GM12864 (cell line): ENCODE measurements around the gene ZNF90.
"Not testable (repeated sequence)": the region's sequence is repeated elsewhere in the genome, so short reads cannot be mapped to it uniquely, and the experiment has no call there.

Experiments
- DNase-seq: peaks from one replicate; pipeline ENCODE4 v3.0.0-alpha.2; 2011; ENCODE audit warnings: low read depth
- H3K4me3 ChIP-seq: 2 replicates; pipeline ENCODE4 v1.5.1; 2011; ENCODE audit warnings: mild to moderate bottlenecking, low read depth, low read length, control low read depth
- TF ChIP-seq, protein P1 (sequence below): IDR thresholded peaks from 2 replicates; pipeline ENCODE4 v1.5.1; 2011; ENCODE audit warnings: low read depth, mild to moderate bottlenecking, moderate library complexity, low read length, control low read depth, inconsistent platforms; ENCODE audit errors: missing control alignments

The ZNF90 gene

DNA sequence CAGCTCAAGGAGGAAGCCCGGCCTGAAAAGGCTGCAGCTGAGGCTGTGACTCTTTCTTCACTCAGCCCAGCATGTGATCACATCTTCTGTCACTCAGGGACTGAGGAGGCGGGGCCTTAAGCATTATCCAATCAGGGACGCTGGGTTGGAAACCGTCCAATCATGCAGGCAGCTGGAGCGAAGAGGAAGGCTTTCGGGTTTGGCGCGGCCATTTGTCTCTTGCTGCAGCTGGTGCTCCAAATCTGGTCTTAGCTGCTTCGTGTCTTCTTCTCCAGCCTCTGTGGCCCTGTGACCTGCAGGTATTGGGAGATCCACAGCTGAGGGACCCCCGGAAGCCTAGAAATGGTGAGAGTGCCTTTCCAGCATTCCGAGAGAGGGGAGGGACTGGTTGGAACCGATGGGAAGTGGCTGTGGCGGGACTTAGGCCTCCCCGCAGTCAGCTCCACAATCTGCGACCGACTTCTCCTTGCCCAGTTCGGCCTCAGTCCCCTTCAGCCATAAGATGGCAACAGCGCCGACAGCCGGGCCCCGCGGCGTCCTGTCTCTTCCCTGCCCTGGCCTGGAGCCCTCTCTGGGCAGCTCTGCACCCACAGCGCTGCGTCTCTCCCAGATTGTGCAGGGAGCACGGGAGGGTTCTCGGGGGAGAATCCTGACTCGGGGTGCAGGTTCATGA, at the start of gene ZNF90:
Gene ZNF90 (plus strand): TSS at position 210 of the 673 bp plus-strand sequence. CDS start 133 bp downstream, at position 343.
- TF ChIP-seq, protein P1, sequence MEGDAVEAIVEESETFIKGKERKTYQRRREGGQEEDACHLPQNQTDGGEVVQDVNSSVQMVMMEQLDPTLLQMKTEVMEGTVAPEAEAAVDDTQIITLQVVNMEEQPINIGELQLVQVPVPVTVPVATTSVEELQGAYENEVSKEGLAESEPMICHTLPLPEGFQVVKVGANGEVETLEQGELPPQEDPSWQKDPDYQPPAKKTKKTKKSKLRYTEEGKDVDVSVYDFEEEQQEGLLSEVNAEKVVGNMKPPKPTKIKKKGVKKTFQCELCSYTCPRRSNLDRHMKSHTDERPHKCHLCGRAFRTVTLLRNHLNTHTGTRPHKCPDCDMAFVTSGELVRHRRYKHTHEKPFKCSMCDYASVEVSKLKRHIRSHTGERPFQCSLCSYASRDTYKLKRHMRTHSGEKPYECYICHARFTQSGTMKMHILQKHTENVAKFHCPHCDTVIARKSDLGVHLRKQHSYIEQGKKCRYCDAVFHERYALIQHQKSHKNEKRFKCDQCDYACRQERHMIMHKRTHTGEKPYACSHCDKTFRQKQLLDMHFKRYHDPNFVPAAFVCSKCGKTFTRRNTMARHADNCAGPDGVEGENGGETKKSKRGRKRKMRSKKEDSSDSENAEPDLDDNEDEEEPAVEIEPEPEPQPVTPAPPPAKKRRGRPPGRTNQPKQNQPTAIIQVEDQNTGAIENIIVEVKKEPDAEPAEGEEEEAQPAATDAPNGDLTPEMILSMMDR = no peak
- H3K4me3 ChIP-seq = peak within 1 kb of the TSS; percentile 52
- peak; percentile 83 for DNase-seq

DNA sequence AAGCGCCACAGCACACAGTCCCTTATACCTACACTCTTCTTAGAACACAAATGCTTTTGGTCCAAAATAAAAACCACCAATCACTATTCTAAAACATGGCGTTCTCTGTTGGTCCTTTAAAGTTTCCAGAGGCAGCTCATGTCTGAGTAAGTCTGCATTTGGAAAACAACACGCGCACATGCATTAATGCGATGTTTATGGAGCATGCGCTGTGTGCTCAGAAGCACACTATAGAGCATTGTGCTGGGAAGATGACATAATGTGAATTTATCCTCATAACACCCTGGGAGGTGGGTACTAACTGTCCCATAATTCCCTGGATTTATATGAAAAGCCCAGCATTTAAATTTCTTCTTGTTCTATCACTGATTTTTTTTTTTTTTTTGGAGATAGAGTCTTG, 49.2 kb upstream of the ZNF90 start:
- DNase-seq = no peak

DNA sequence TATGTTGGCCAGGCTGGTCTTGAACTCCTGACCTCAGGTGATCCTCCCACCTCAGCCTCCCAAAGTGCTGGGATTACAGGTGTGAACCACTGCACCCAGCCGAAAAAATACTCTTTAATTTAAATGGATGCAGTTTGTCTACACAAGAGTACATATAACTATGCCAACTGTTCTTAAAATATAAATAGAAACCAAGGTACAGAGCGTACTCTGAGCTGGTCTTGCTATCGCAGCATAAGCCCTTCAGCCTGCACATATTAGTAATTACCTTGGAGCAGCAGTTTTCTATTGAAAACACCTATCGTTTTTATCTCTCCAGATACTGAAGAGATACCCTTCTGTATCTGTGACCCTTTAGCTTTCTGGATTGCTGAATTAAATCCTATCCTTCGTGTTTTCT, 41.9 kb upstream of the ZNF90 start:
- TF ChIP-seq, protein P1 = no peak
- DNase-seq = no peak
- no peak overlapping the region for H3K4me3 ChIP-seq

More for the DNA sequence above, 49.2 kb upstream of the ZNF90 start:
- no peak overlapping the region for H3K4me3 ChIP-seq
- TF ChIP-seq, protein P1 = no peak

- H3K4me3 ChIP-seq = peak overlapping the region; percentile 54
- DNase-seq = no peak
- TF ChIP-seq, protein P1 = no peak
Observed at GRCh38 chr19:20038358-20039202, 39.2 kb upstream of the ZNF90 start.

DNA sequence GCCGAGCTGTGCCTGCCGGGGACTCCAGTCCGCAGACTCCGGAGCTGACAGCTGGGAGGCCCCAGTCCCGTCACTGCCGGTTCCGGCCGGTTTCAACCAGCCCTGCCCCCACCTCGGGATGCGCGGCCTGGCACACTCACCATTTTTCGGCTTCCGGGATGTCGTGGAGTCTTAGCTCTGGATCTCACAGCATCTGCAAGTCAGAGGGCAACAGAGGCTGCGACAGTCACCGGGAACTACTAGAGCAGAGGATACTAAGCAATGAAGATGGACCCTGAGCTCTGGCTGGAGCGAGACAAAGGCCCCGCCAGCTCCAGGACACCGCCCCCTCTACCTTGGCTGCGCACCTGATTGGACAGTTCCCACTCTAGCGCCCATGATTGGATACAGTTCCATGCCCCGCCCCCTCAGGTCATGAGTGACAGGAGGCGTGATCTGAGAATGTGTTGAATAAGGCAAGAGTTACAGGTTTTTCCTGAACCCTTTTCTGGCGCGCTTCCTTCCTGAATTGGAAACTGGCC, 38.5 kb upstream of the ZNF90 start, which contains the start of gene ZNF682:
Gene ZNF682 (minus strand): TSS at position 303 of the 521 bp plus-strand sequence. CDS start 160 bp downstream, at position 143.
- H3K4me3 ChIP-seq = peak within 1 kb of the TSS; percentile 54
- TF ChIP-seq, protein P1 = no peak
- DNase-seq = peak; percentile 78

GRCh38 chr19:20044663-20045062, 33.1 kb upstream of the ZNF90 start:
- H3K4me3 ChIP-seq = no peak overlapping the region
- no peak for DNase-seq
- TF ChIP-seq, protein P1 = no peak

DNA sequence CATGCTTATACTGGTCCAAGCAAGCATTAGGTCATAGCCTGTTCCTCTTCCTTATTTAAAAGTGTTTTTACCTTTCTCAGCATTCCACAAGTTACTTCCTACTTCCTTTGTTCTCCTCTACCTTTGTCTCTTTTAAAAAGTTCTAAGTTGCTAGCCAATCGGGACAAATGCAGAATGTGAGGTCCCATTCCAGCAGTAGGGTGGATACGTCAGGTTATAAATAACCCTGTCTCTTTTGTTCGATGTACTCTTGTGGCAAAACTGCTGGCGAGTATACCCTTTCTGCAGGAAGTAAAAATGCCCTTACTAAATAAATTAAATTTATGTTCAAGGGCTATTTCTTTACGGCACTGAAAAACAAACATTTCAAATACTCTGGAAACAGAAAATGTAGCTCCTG, 32.1 kb upstream of the ZNF90 start:
- H3K4me3 ChIP-seq, DNase-seq: not testable (repeated sequence)
